Spleen (tissue), 7 donors: Measurements from ENCODE around the gene SYNPO.

Experiments used
- CTCF ChIP-seq, 11 experiments: fragments of 200-600 bp in 7 of 11; fragments of 450-650 bp in 4 of 11; sonication (generic) in 4 of 11; IDR thresholded peaks in 8 of 11; conservative IDR thresholded peaks in 3 of 11; 1 replicate in 7 of 11; 2 replicates in 4 of 11; pipeline versions ENCODE4 v1.4.0 to v1.8.0; 2016 to 2021; ENCODE audit warnings: antibody characterized with exemption in 11 of 11, inconsistent platforms in 4 of 11, mild to moderate bottlenecking in 1 of 11
- POLR2A ChIP-seq, 3 donors: fragments of 450-650 bp; IDR thresholded peaks; one replicate each; pipeline ENCODE4 v1.5.1; 2017; ENCODE audit warnings: antibody characterized with exemption in 3 of 3, mild to moderate bottlenecking in 1 of 3
- POLR2AphosphoS5 ChIP-seq, 3 donors: sonication (generic); formaldehyde crosslinking; IDR thresholded peaks; one replicate each; pipeline ENCODE4 v1.5.1; 2017; ENCODE audit warnings: antibody characterized with exemption in 3 of 3
- donor health status: DM: no; HTN: no; CAD: no; lungs with moderate emphysema.
- donor health status: DM: no; HTN: no; CAD: no.
- donor health status: DM: no; HTN: no; CAD: no.

GRCh38 chr5:150616506-150616905, 24.0 kb upstream of the SYNPO start:
- no peak for TF ChIP-seq POLR2A (IDR thresholded peaks at IDR 0.05)
- no peak for TF ChIP-seq CTCF (IDR thresholded peaks at IDR 0.05 in 8 of 11, conservative IDR thresholded peaks at IDR 0.05 in 3 of 11)
- TF ChIP-seq POLR2AphosphoS5 (IDR thresholded peaks at IDR 0.05), result no peak
